Effector memory CD8-positive, alpha-beta T cell (primary cell): ENCODE results near the gene SLC3A2.
"Not testable (repeated sequence)": the region's sequence is repeated elsewhere in the genome, so short reads cannot be mapped to it uniquely, and the experiment has no call there.

Experiments used
- ATAC-seq: fragments of 150-1000 bp; cut with Tn5 transposase; replicated peaks from 2 replicates; pipeline ENCODE4 v1.10.0; 2021; ENCODE audit warnings: mild to moderate bottlenecking, moderate library complexity
- DNase-seq, 3 experiments: peaks; one replicate each; pipeline ENCODE4 v3.0.0; 2021
- H3K27ac Mint-ChIP-seq, 2 donors: one replicate each; pipeline ENCODE4 v1.8.0; 2022; ENCODE audit warnings: mild to moderate bottlenecking in 2 of 2, mixed read lengths in 2 of 2, moderate library complexity in 2 of 2
- H3K27me3 Mint-ChIP-seq, 2 donors: one replicate each; pipeline ENCODE4 v1.8.0; 2022; ENCODE audit warnings: mixed read lengths in 2 of 2
- H3K36me3 Mint-ChIP-seq: one replicate; pipeline ENCODE4 v1.8.0; 2022; ENCODE audit warnings: mild to moderate bottlenecking, moderate library complexity, mixed read lengths; ENCODE audit not compliant: insufficient read depth
- H3K4me1 Mint-ChIP-seq, 2 donors: one replicate each; pipeline ENCODE4 v1.8.0; 2022; ENCODE audit warnings: low read depth in 2 of 2, mixed read lengths in 2 of 2
- H3K4me3 Mint-ChIP-seq, 2 donors: one replicate each; pipeline ENCODE4 v1.8.0; 2022; ENCODE audit warnings: mild to moderate bottlenecking in 2 of 2, mixed read lengths in 2 of 2, moderate library complexity in 2 of 2
- H3K9me3 Mint-ChIP-seq, 2 donors: one replicate each; pipeline ENCODE4 v1.8.0; 2022; ENCODE audit warnings: mixed read lengths in 2 of 2
- total RNA-seq, 9 experiments: gene quantifications; one replicate each; lab custom pipeline; 2026; lab: John Stamatoyannopoulos, UW

The SLC3A2 gene
- total RNA-seq: 210 to 1,098 (median 410) reads per million in 9 experiments

GRCh38 chr11:62880803-62881578 lies at the start of gene SLC3A2:
TSS of gene SLC3A2 (plus strand) at chr11:62880896. CDS start at chr11:62881024, 128 bp downstream.
- peaks cover 66% of the 10 kb centered on the region for H3K36me3 Mint-ChIP-seq
- peak; percentile 82 to 85 (median 84) for DNase-seq
- ATAC-seq: peak; percentile 77
- H3K9me3 Mint-ChIP-seq: no peaks in the 10 kb centered on the region
- peaks cover 43 to 49% of the 10 kb centered on the region in 2 donors for H3K4me1 Mint-ChIP-seq
- no peaks in the 10 kb centered on the region for H3K27me3 Mint-ChIP-seq
- H3K4me3 Mint-ChIP-seq: peak within 1 kb of the TSS; percentile 100
- H3K27ac Mint-ChIP-seq: peak within 1 kb of the TSS; percentile 99

DNA sequence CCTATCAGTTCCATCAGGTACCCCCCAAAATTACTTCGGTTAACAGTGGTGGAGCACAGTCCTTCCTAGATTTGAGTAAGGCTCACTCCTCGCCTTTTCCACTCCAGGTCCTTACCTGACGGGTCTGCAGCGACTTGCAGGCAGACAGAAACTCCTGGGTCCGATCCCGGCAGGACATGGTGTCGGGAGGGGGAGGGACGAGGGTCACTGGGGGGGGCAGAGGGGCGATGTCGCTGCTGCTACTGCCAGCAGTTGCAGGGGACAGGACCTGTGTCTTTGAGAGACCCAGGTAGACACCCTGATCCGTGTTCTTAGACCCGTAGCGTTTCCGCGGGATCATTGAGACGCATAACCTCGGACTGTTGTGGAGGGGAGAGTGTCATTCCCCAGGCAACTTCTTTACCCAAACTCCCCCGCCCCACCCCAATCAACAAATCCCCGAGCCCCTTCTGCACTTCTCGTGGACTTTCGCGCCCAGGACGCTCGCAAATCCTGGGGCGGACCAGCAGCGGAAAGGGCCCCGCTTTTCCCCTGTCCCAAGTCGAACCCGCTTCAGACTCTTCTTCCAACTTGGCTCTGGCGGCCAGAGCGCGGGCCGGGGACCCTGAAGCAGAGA lies 49.7 kb upstream of the SLC3A2 start:
- no peaks in the 10 kb centered on the region for H3K27me3 Mint-ChIP-seq
- H3K4me1 Mint-ChIP-seq: peaks cover 31 to 32% of the 10 kb centered on the region in 2 donors
- peak overlapping the region; percentile 95 to 96 for H3K4me3 Mint-ChIP-seq
- H3K27ac Mint-ChIP-seq: peak overlapping the region; percentile 97 to 99
- DNase-seq (no peak), ATAC-seq (no peak)
- H3K9me3 Mint-ChIP-seq: no peaks in the 10 kb centered on the region
- peaks cover 73% of the 10 kb centered on the region for H3K36me3 Mint-ChIP-seq

- H3K36me3 Mint-ChIP-seq: peaks cover 68% of the 10 kb centered on the region
- no peaks in the 10 kb centered on the region for H3K27me3 Mint-ChIP-seq
Measured at GRCh38 chr11:62831520-62832335, 49.0 kb upstream of the SLC3A2 start, which contains the start of gene STX5. TSS of gene STX5 (minus strand) at chr11:62832051. CDS start at chr11:62831243, 808 bp downstream.

DNA sequence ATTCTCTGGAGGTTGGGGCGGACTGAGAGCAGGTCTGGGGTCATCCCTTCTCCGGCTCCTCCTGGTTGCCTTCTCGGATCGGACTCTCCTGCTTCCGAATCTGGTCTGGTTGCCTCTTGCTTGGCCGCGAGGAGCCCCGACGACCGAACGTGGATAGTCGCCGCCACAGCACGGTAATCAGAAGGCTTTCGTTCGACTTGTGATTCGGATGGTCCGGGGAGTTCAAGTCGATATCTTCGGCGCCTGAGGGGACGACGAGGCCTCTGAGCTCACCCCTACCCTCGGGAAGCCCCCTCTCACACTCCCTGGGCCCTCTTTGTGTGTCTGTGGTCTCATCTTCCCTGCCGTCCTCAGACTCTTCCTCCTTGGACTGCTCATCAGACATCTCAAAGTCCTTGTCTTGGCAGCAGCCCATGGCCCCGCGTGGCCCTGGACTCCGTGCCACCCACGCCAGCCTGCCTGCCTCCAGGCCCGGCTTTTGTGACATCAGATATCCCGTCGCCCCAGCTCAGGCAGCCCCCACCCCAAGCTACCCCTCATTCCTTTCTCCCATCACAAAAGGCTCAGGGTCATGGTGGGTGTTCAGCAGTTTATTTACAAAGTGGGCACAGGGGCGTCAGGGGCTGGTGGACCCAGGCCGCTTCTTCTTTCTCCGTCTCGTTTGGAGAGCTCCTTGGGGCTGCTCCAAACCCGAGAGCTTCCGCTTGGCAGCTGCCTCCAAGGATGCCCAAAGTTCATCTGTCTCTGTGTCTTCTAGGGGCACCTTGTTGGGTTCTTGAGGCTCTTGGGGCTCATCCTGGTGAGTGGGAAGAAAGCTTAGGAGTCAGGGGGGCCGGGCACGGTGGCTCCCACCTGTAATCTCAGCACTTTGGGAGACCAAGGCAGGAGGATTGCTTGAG lies 48.1 kb upstream of the SLC3A2 start, which contains the start of gene TEX54:
TSS of gene TEX54 (minus strand) at position 506 of the 899 bp plus-strand sequence.
- peaks cover 66% of the 10 kb centered on the region for H3K36me3 Mint-ChIP-seq
- peak within 1 kb of the TSS; percentile 97 to 99 for H3K27ac Mint-ChIP-seq
- peaks cover 28 to 31% of the 10 kb centered on the region in 2 donors for H3K4me1 Mint-ChIP-seq
- no peaks in the 10 kb centered on the region for H3K9me3 Mint-ChIP-seq
- H3K4me3 Mint-ChIP-seq: peak within 1 kb of the TSS; percentile 95 to 96
- DNase-seq: no peak
- peak; percentile 6 for ATAC-seq
- no peaks in the 10 kb centered on the region for H3K27me3 Mint-ChIP-seq

More at GRCh38 chr11:62831520-62832335, 49.0 kb upstream of the SLC3A2 start, which contains the start of gene STX5:
- peak; percentile 99 to 100 (median 100) for DNase-seq
- ATAC-seq: peak; percentile 89
- H3K4me3 Mint-ChIP-seq: peak within 1 kb of the TSS; percentile 95 to 96
- peak within 1 kb of the TSS; percentile 97 to 99 for H3K27ac Mint-ChIP-seq
- H3K9me3 Mint-ChIP-seq: no peaks in the 10 kb centered on the region
- H3K4me1 Mint-ChIP-seq: peaks cover 31 to 32% of the 10 kb centered on the region in 2 donors

DNA sequence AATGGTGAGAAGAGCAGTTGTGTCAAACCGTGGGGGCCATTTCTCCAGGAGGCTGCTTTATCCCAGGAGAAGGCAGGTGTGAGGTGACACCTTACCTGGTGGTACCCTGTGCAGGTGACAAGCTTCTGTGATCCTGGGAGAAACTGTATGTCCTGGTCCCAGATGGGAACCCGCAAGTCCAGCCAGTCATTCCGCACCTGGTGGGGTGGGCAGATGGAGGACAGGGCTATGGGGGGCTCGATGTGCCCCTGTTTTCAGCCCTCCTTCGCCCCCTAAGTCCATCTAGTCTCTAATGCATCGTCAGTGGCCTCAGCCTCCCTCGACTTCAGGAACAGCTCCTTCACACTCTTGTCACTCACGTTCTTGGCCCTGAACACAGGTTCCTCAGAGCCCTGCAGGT lies 45.4 kb upstream of the SLC3A2 start:
- no peak for DNase-seq
- H3K36me3 Mint-ChIP-seq: peaks cover 58% of the 10 kb centered on the region
- ATAC-seq: no peak
- H3K4me1 Mint-ChIP-seq: peaks cover 33 to 37% of the 10 kb centered on the region in 2 donors
- H3K4me3 Mint-ChIP-seq: no peak overlapping the region
- H3K27me3 Mint-ChIP-seq: no peaks in the 10 kb centered on the region
- H3K27ac Mint-ChIP-seq: no peak overlapping the region
- H3K9me3 Mint-ChIP-seq: no peaks in the 10 kb centered on the region

DNA sequence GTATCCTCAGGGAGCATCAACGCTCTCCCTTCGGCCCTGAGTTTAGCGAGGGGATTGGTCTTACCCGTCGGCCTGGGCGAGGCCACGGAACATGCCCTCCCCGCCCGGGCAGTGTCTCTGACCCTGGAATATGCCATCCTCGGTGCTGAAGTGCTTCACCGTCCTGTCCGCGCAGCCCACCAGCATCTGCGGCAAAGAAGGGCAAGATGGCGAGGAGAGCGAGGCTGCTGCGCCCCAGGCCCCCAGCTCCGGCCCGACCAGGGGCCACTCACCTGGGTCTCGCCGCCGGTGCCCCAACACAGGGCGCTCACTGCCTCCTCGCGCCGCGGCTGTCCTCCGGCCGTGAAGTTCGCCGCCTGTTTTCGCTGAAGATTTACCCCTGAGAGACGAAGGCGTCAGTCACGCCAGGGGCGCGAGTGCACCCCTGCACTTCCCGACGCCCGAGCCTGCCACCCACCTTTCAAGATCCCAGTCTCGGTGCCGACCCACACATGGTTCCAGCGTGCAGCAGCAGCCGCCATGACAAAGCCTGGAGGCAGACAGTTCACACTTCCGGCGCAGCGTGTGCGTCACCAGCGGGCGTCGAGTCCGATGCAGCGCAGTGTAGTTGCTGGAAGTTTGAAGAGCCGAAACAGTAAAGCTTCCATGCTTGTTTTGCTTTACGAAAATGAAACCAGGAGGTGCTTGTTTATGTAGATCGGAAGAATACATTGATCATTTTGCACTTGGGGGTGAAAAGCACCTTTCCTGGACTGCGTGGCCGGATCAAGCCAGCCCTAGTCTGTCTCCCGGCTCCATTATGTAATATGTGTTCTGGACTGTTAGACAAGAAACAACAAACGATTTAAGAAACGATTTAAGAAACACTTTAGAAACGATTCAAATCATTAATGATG lies 41.4 kb upstream of the SLC3A2 start, which contains the start of gene WDR74:
TSS of gene WDR74 (minus strand) at position 541 of the 896 bp plus-strand sequence. CDS start at position 521, 20 bp downstream.
- DNase-seq (peak; percentile 88 to 90 (median 88)), ATAC-seq (peak; percentile 52)
- Mint-ChIP-seq H3K36me3 (peaks cover 24% of the 10 kb centered on the region), H3K27ac (no peak within 1 kb of the TSS), H3K4me3 (no peak within 1 kb of the TSS), H3K27me3 (no peaks in the 10 kb centered on the region), H3K9me3 (no peaks in the 10 kb centered on the region), H3K4me1 (peaks cover 17 to 20% of the 10 kb centered on the region in 2 donors)

DNA sequence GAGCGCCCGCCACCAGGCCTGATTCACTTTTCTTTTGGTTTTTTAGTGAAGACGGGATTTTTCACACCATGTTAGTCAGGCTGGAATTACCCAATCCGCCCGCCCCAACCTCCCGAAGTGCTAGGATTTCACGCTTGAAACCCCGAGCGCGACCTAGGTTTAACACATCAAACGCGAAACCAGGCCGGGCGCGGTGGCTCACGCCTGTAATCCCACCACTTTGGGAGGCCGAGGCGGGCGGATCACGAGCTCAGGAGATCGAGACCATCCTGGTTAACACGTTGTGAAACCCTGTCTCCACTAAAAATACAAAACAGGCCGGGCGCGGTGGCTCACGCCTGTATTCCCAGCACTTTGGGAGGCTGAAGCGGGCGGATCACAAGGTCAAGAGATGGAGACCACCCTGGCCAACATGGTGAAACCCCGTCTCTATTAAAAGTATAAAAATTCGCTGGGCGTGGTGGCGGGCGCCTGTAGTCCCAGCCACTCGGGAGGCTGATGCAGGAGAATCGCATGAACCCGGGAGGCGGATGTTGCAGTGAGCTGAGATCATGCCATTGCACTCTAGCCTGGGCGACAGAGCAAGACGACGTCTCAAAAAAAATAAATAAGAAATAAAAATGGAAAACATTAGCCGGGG lies 39.9 kb upstream of the SLC3A2 start:
- not testable (repeated sequence) for H3K9me3 Mint-ChIP-seq, H3K4me3 Mint-ChIP-seq, H3K27me3 Mint-ChIP-seq, H3K27ac Mint-ChIP-seq
- Mint-ChIP-seq H3K36me3 (peaks cover 16% of the 10 kb centered on the region), H3K4me1 (peaks cover 14 to 17% of the 10 kb centered on the region in 2 donors)
- ATAC-seq: peak; percentile 37
- peak; percentile 77 to 81 (median 81) for DNase-seq

DNA sequence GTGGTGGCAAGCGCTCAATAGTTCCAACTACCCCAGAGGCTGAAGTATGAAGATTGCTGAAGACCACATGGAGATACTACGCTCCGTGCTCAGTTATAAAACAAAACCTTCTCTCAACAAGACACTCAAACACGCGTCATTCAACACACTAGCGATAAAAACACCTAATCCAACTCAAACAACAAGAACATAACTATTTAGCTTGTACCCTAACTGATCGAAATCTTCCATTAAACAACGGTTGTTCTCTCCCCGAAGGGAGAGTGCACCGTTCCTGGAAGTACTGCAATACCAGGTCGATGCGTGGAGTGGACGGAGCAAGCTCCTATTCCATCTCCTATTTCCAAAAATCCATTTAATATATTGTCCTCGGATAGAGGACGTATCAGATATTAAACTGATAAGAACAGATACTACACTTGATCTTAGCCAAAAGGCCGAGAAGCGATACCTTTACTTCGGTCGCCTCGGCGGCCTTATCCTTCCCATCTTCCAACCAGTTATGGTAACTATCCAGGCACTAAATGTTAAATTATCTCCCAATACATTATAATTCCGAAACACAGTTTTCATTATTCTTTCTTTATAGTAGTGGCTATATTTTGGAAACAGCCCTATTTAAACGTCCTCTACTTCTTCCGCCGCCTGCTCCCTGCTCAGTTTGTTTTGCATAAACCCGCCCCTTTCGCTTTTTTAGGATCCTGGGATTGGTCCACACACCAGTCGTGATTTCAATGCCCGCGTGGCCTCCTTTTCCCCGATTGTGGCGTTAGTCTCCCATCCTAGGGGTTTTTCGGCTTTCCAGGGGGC lies 39.1 kb upstream of the SLC3A2 start:
- Mint-ChIP-seq H3K4me3 (no peak overlapping the region), H3K27me3 (no peaks in the 10 kb centered on the region), H3K27ac (no peak overlapping the region), H3K36me3 (peaks cover 12% of the 10 kb centered on the region), H3K4me1 (peaks cover 14 to 17% of the 10 kb centered on the region in 2 donors), H3K9me3 (no peaks in the 10 kb centered on the region)
- ATAC-seq (peak; percentile 52), DNase-seq (peak; percentile 80 to 91 (median 83))

DNA sequence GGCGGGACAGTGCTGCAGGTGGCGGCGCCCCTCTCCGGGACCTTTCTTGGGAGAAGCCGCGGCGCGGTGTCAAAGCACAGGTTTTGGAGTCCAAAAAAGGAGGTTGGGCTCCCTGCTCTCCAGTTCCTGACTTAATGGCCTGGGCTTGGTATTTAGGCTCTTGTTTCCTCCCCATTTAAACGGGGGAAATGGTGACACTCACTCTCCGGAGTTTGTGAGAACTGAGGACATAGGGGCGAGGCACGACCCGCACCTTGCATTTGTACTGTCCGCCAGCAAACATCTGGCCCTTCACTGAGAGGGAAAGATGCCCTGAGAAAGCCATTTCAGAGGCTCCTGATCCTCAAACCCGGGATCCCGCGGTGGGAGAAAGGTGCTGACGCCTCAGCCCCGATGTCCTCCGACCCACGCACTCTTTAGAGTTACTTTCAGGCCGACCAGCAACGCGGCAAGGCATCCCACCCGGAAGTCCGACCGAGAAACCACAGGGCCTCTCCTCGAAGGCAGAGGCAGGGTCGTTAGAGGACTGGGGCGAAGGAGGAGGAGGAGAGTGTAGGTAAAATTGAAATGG lies 38.4 kb upstream of the SLC3A2 start:
- DNase-seq (no peak), ATAC-seq (no peak)
- no peak overlapping the region for H3K27ac Mint-ChIP-seq
- no peak overlapping the region for H3K4me3 Mint-ChIP-seq
- no peaks in the 10 kb centered on the region for H3K9me3 Mint-ChIP-seq
- H3K27me3 Mint-ChIP-seq: no peaks in the 10 kb centered on the region
- H3K4me1 Mint-ChIP-seq: peaks cover 14 to 17% of the 10 kb centered on the region in 2 donors
- peaks cover 12% of the 10 kb centered on the region for H3K36me3 Mint-ChIP-seq

DNA sequence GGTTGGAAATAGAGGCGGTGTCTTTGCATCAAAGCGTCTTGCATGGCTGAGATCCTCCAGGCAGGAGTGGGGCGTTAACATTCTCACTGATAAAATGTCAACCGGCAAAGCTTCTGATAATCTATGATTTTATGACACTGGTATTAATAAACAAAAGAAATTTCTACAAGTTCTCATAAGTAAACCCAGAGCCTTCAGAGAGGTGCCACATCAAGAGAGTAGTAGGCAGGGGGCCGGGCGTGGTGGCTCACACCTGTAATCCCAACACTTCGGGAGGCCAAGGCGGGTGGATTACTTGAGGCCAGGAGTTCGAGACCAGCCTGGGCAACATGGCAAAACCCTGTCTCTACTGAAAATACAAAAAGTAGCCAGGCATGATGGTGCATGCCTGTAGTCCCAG lies 37.8 kb upstream of the SLC3A2 start:
- H3K4me1 Mint-ChIP-seq: peaks cover 9 to 12% of the 10 kb centered on the region in 2 donors
- H3K9me3 Mint-ChIP-seq, H3K4me3 Mint-ChIP-seq, DNase-seq, H3K27ac Mint-ChIP-seq, H3K27me3 Mint-ChIP-seq, H3K36me3 Mint-ChIP-seq, ATAC-seq: not testable (repeated sequence)
